Heart right ventricle (tissue), 16 donors: ENCODE data around the gene ASB13. TPM values are rescaled to one million over a fixed set of nuclear protein-coding genes. Genes with fewer than 3 reads are reported as not detected.

Experiments used
- ATAC-seq, 8 donors: fragments of 200-7000 bp; cut with Tn5 transposase; one replicate each; pipeline ENCODE4 v1.9.1; 2020; ENCODE audit warnings: mild to moderate bottlenecking in 8 of 8, moderate library complexity in 8 of 8, moderate number of reproducible peaks in 1 of 8
- DNase-seq, 2 donors: peaks; one replicate each; pipeline ENCODE4 v3.0.0-alpha.2; 2020
- H3K27ac ChIP-seq, 10 donors: fragments of 200-600 bp; sonication (generic) in 2 of 10; one replicate each; pipeline versions ENCODE4 v1.5.0 to v1.8.0; 2020 to 2022; ENCODE audit warnings: mild to moderate bottlenecking in 3 of 10
- H3K27me3 ChIP-seq, 7 donors: fragments of 200-600 bp; one replicate each; pipeline ENCODE4 v1.8.0; 2021 to 2022; ENCODE audit warnings: mild to moderate bottlenecking in 2 of 7
- H3K36me3 ChIP-seq, 9 donors: fragments of 200-600 bp; sonication (generic) in 1 of 9; one replicate each; pipeline versions ENCODE4 v1.5.0 to v1.8.0; 2020 to 2022; ENCODE audit warnings: mild to moderate bottlenecking in 2 of 9
- H3K4me1 ChIP-seq, 9 donors: fragments of 200-600 bp; sonication (generic) in 1 of 9; one replicate each; pipeline versions ENCODE4 v1.5.0 to v1.8.0; 2020 to 2022; ENCODE audit warnings: mild to moderate bottlenecking in 4 of 9
- H3K4me3 ChIP-seq, 10 donors: fragments of 200-600 bp; sonication (generic) in 2 of 10; one replicate each; pipeline versions ENCODE4 v1.5.0 to v1.8.0; 2020 to 2022; ENCODE audit warnings: mild to moderate bottlenecking in 7 of 10, moderate library complexity in 2 of 10
- H3K9me3 ChIP-seq, 11 donors: fragments of 200-600 bp in 10 of 11; sonication (generic) in 2 of 11; one replicate each; pipeline versions ENCODE4 v1.5.0 to v1.8.0; 2013 to 2022; ENCODE audit warnings: mild to moderate bottlenecking in 2 of 11, control low read depth in 1 of 11, moderate library complexity in 1 of 11
- CTCF ChIP-seq, 9 donors: fragments of 200-600 bp; sonication (generic) in 2 of 9; IDR thresholded peaks; one replicate each; pipeline versions ENCODE4 v1.5.0 to v1.8.0; 2021 to 2022; ENCODE audit warnings: antibody characterized with exemption in 9 of 9, mild to moderate bottlenecking in 5 of 9, moderate library complexity in 1 of 9
- WGBS, 2 donors: extraction: QIAGEN DNeasy Blood & Tissue Kit; methylation state at CpG; one replicate each; pipeline ENCODE4 v1.1.7; 2013; ENCODE audit warnings: inconsistent platforms in 1 of 2; 5-methylcytosine and 5-hydroxymethylcytosine counted together
- intact Hi-C, 10 donors: fragments of 100-400 bp; cut with DNase I; formaldehyde crosslinking; loops; one replicate each; pipeline versions ENCODE4 v1.11.1 to v1.14.2; 2022
- polyA plus RNA-seq, 2 donors: library from polyadenylated mRNA; stranded (reverse); fragments of 200-250 nt; gene quantifications; one replicate each; pipeline ENCODE4 v1.2.3, GENCODE V29; 2013
- total RNA-seq, 10 donors: library from RNA; stranded (reverse); fragmentation: NEBNext Ultra II Directional in 3 of 10; extraction: Animal tissue kit (Norgen Biotek cat#: 25700) in 3 of 10; gene quantifications; one replicate each; pipeline versions ENCODE4 v1.2.1 to v1.2.4, GENCODE V29; 2021 to 2023
- donor health status: Arrhythmogenic right ventricular cardiomyopathy.
- donor health status: ischemic (EF 13 %, LVEDD 7.1; RV severe dilation, severe dysfunction).
- donor health status: healthy with polysubstance abuse.
- donor health status: DM: no; HTN: yes; CAD: no.
- donor health status: DM: no; HTN: no; CAD: no.
- donor health status: ischemic (EF 25% LVEDD 6.9; RV normal size, moderate dysfunction).
- donor health status: ischemic (EF 25% LVEDD 5.7; RV mildly dilated, moderate dysfunction).
- donor health status: healthy.
- donor health status: DM: yes; HTN: yes; CAD: no.
- donor health status: Ischemic cardiomyopathy.
- donor health status: ischemic (EF 35%, LVEDD 5.7; RV mildly dilated, moderate dysfunction).
- donor health status: nonischemic (EF 11% LVEDD 7.7; RV severe dilation, severe dysfunction).
- donor health status: DM: yes; HTN: yes; CAD: no.
- donor health status: PGD.
- donor health status: ischemic (EF 29% LVEDD 5.4; RV normal size, mild dysfunction).
- donor health status: nonischemic (EF 23%, LVEDD 6.1; RV moderate dilation, normal function).

The ASB13 gene
- total and polyA plus RNA-seq, 12 donors = 8.4 to 18.0 (median 13.4) TPM

DNA sequence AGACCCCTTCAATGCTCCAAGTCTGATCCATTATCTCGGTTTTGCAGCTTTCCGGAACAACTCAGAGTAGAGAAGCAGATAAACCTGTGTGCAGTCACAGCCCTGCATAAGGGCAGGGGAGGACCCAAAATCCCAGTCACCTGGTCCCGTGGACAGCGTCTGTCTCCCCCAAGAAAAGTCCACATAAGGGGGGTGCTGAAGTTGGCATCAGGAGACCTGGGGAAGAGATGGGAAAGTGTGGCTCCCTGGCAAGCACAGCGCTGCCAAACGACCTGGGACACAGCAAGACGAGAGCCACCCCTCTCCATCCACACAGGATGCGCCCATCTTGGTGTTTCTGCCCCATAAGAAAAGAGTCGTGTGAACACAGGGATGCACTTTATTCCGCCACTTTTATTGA lies 27.9 kb downstream of the ASB13 start:
- no peaks in the 10 kb centered on the region for H3K27me3 ChIP-seq
- DNase-seq (no peak), ATAC-seq (no peak)
- H3K9me3 ChIP-seq = no peaks in the 10 kb centered on the region
- H3K36me3 ChIP-seq = peaks cover 0 to 49% (median 26%) of the 10 kb centered on the region in 9 donors
- intact Hi-C loops = loop anchor here in 2 of 10 donors (10.0 kb wide), 1 partner anchor 236 kb away; no protein-coding TSS in a partner anchor
- no peak for TF ChIP-seq CTCF (IDR thresholded peaks at IDR 0.05)
- H3K4me1 ChIP-seq = peaks cover 0 to 13% (median 5%) of the 10 kb centered on the region in 9 donors
- 88 to 96% methylated on average over 10 of the region's 10 CpGs for WGBS, 2 donors
- no peak overlapping the region for H3K27ac ChIP-seq
- no peak overlapping the region for H3K4me3 ChIP-seq

GRCh38 chr10:5634918-5635317 lies 31.5 kb downstream of the ASB13 start:
- ATAC-seq (no peak), DNase-seq (no peak)
- 86 to 91% methylated on average over 7 of the region's 7 CpGs for WGBS, 2 donors
- H3K27ac ChIP-seq = no peak overlapping the region
- intact Hi-C loops = loop anchor here in 3 of 10 donors (5.0 to 10.0 kb wide), 2 partner anchors 237 to 240 kb away; no protein-coding TSS in a partner anchor
- no peaks in the 10 kb centered on the region for H3K27me3 ChIP-seq
- no peak for TF ChIP-seq CTCF (IDR thresholded peaks at IDR 0.05)
- H3K4me3 ChIP-seq = no peak overlapping the region
- peaks cover 0 to 19% (median 11%) of the 10 kb centered on the region in 9 donors for H3K36me3 ChIP-seq
- peaks cover 0 to 23% (median 16%) of the 10 kb centered on the region in 9 donors for H3K4me1 ChIP-seq
- H3K9me3 ChIP-seq = no peaks in the 10 kb centered on the region

DNA sequence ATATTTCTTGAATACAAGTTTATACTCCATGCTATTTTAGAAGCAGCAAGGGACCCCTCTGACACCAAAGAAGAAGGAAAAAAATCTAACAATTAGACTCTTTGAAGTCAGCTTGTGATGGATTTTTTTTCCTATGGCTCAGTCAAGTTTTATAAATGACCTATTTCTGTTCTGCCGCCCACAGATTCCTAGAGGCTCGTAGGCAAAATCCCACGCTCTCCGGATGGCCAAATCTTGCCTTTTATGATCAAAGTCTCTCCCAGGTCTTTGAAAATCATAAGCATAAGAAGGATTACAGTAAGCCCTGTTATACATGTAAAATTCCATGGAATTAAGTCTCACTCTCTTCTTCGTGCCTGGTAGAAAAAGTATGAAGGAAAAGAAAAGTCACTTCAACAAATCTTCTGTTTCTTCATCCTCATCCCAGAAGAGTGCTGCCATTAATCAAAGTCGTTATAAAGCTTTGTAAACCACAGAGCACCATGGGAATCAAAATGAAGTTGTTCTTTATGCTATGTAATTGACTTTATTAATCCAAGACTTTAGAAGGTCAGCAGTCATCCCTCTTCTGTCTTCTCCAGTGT lies 33.1 kb downstream of the ASB13 start:
- H3K4me1 ChIP-seq = peaks cover 0 to 40% (median 21%) of the 10 kb centered on the region in 9 donors
- ATAC-seq (no peak), DNase-seq (no peak)
- H3K9me3 ChIP-seq = no peaks in the 10 kb centered on the region
- no peak overlapping the region for H3K4me3 ChIP-seq
- H3K36me3 ChIP-seq = peaks cover 0 to 3% (median 0%) of the 10 kb centered on the region in 9 donors
- TF ChIP-seq CTCF (IDR thresholded peaks at IDR 0.05) = no peak
- intact Hi-C loops = loop anchor here in 3 of 10 donors (5.0 to 10.0 kb wide), 2 partner anchors 239 to 242 kb away; no protein-coding TSS in a partner anchor
- WGBS, 2 donors = 73 to 82% methylated on average over 6 of the region's 6 CpGs
- H3K27ac ChIP-seq = peak overlapping the region in 3 of 10 donors; percentile 16 to 34 (median 26)
- peaks cover 0 to 5% (median 0%) of the 10 kb centered on the region in 7 donors for H3K27me3 ChIP-seq

DNA sequence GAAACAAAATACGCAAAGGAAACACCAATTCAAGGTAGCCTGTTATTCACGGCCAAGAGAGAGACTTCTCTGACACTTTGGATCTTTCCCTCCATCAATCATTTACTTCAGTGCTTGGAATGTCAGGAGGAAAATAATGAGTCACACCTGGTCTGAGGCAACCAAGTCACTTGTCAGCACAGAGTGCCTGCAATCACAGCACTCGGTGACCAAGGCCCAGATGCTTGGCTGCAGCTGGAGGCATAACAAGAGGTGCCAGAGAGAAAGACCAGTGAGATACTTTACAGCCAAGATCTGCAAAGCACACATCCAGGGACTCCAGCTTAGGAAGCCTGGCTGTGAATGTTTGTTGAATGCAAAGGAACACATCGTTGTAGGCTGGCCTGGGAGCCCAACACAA lies 33.9 kb downstream of the ASB13 start:
- intact Hi-C loops = loop anchor here in 3 of 10 donors (5.0 to 10.0 kb wide), 2 partner anchors 240 to 242 kb away; no protein-coding TSS in a partner anchor
- 55 to 62% methylated on average over 4 of the region's 4 CpGs for WGBS, 2 donors
- no peaks in the 10 kb centered on the region for H3K9me3 ChIP-seq
- DNase-seq (no peak), ATAC-seq (peak in 2 of 8 donors; percentile 12 to 44)
- H3K4me1 ChIP-seq = peaks cover 0 to 44% (median 21%) of the 10 kb centered on the region in 9 donors
- H3K27me3 ChIP-seq = peaks cover 0 to 5% (median 0%) of the 10 kb centered on the region in 7 donors
- no peak overlapping the region for H3K4me3 ChIP-seq
- H3K36me3 ChIP-seq = no peaks in the 10 kb centered on the region
- H3K27ac ChIP-seq = peak overlapping the region in 3 of 10 donors; percentile 16 to 34 (median 26)
- no peak for TF ChIP-seq CTCF (IDR thresholded peaks at IDR 0.05)
